ENCODE measurements around the gene PTPRE. TPM values are rescaled to one million over a fixed set of nuclear protein-coding genes. Genes with fewer than 3 reads are reported as not detected.

PTPRE gene
- polyA plus RNA-seq, 1 donor (not counting 4 experiments of a cell fraction or from before 2014, with no cell fraction given): 15.1 TPM

DNA sequence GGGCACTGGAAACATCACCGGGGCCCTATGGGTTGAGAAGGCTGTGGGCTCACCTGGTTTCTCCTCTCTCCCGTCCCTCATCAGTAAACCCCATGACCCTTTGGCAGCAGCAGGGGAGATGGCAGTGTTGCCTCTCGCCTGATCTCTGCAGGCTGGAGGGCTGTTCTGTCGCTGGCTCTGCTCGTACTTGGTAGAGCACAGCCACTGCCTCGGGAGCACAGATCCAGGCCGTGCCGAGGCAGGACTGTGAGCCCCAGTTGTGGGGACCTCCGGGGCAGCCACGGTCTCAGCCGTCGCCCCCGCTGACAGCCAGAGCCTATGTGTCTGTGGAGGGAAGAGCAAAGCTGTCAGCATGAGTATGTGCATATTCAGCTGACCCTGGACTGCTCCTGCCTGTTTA, 94.9 kb downstream of the PTPRE start:
- no peaks in the 10 kb centered on the region for H3K4me1 ChIP-seq (ENCODE audit: control insufficient read depth, extremely low read depth, insufficient read depth, low read length)
- TF ChIP-seq, protein P1, sequence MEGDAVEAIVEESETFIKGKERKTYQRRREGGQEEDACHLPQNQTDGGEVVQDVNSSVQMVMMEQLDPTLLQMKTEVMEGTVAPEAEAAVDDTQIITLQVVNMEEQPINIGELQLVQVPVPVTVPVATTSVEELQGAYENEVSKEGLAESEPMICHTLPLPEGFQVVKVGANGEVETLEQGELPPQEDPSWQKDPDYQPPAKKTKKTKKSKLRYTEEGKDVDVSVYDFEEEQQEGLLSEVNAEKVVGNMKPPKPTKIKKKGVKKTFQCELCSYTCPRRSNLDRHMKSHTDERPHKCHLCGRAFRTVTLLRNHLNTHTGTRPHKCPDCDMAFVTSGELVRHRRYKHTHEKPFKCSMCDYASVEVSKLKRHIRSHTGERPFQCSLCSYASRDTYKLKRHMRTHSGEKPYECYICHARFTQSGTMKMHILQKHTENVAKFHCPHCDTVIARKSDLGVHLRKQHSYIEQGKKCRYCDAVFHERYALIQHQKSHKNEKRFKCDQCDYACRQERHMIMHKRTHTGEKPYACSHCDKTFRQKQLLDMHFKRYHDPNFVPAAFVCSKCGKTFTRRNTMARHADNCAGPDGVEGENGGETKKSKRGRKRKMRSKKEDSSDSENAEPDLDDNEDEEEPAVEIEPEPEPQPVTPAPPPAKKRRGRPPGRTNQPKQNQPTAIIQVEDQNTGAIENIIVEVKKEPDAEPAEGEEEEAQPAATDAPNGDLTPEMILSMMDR (optimal IDR thresholded peaks at IDR 0.05 in 1 of 3, IDR thresholded peaks at IDR 0.05 in 1 of 3, conservative IDR thresholded peaks at IDR 0.05 in 1 of 3; ENCODE audit: extremely low read depth in 1 of 3, insufficient read depth in 2 of 3, low read length in 3 of 3): no peak
- TF ChIP-seq EZH2 (IDR thresholded peaks at IDR 0.05; ENCODE audit: low read length): no peak
- H3K4me2 ChIP-seq (ENCODE audit: control insufficient read depth, extremely low read depth, insufficient read depth, low read depth, low read length): no peak overlapping the region
- no peaks in the 10 kb centered on the region for H3K36me3 ChIP-seq (ENCODE audit: control insufficient read depth in 2 of 2, extremely low read depth in 1 of 2, insufficient read depth in 2 of 2, low read length in 2 of 2)
- dilution Hi-C loops (cut with MboI; ENCODE audit: extremely low pct_ligation_motif_present, low sequenced_read_pairs): no loop called here
- DNase-seq (ENCODE audit: low read depth, low spot score) (no peak), FAIRE-seq (no peak)
- no peaks in the 10 kb centered on the region for H3K79me2 ChIP-seq (ENCODE audit: control insufficient read depth, insufficient read depth, low read length)
- H2AFZ ChIP-seq (ENCODE audit: control insufficient read depth, low read length): no peak overlapping the region
- H3K27me3 ChIP-seq (ENCODE audit: control insufficient read depth, extremely low read depth, insufficient read depth, low read length): peaks cover 27% of the 10 kb centered on the region
- no peaks in the 10 kb centered on the region for H4K20me1 ChIP-seq (ENCODE audit: control insufficient read depth, extremely low read depth, insufficient read depth, low read length)
- H3K9me1 ChIP-seq (ENCODE audit: control insufficient read depth, extremely low read depth, insufficient read depth, low read length): no peaks in the 10 kb centered on the region
- no peaks in the 10 kb centered on the region for H3K9me3 ChIP-seq (ENCODE audit: control insufficient read depth, low read depth, low read length)
- no peak overlapping the region for H3K9ac ChIP-seq (ENCODE audit: control insufficient read depth, extremely low read depth, insufficient read depth, low read length)
- H3K4me3 ChIP-seq (ENCODE audit: control insufficient read depth in 2 of 3, extremely low read depth in 1 of 3, insufficient read depth in 2 of 3, low read depth in 1 of 3, low read length in 3 of 3): no peak overlapping the region
- no peak overlapping the region for H3K27ac ChIP-seq (ENCODE audit: control insufficient read depth, insufficient read depth, low read length)

DNA sequence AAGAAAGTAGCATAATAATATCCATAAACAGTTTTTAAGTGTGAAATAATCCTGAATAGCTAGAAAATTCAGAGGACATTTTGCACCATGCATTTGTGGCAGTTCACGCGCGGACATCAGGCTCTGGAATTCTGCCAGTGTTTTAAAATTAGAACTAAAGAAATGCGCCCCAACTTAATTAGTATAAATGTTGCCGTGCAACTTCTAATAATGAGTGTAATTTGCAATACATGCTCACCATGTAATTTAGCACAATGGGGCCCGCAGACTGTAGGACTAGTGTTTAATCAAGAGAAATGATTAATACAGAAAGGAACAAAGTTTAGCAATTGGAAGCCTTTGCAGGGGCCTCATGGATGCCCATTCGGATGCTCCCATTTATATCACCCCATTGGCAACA, 96.6 kb downstream of the PTPRE start:
- Histone ChIP-seq H3K4me1 (ENCODE audit: control insufficient read depth, extremely low read depth, insufficient read depth, low read length) (no peaks in the 10 kb centered on the region), H4K20me1 (ENCODE audit: control insufficient read depth, extremely low read depth, insufficient read depth, low read length) (no peaks in the 10 kb centered on the region), H2AFZ (ENCODE audit: control insufficient read depth, low read length) (no peak overlapping the region), H3K27ac (ENCODE audit: control insufficient read depth, insufficient read depth, low read length) (no peak overlapping the region), H3K27me3 (ENCODE audit: control insufficient read depth, extremely low read depth, insufficient read depth, low read length) (peaks cover 29% of the 10 kb centered on the region), H3K9ac (ENCODE audit: control insufficient read depth, extremely low read depth, insufficient read depth, low read length) (no peak overlapping the region), H3K79me2 (ENCODE audit: control insufficient read depth, insufficient read depth, low read length) (no peaks in the 10 kb centered on the region), H3K9me1 (ENCODE audit: control insufficient read depth, extremely low read depth, insufficient read depth, low read length) (no peaks in the 10 kb centered on the region), H3K36me3 (ENCODE audit: control insufficient read depth in 2 of 2, extremely low read depth in 1 of 2, insufficient read depth in 2 of 2, low read length in 2 of 2) (no peaks in the 10 kb centered on the region), H3K9me3 (ENCODE audit: control insufficient read depth, low read depth, low read length) (no peaks in the 10 kb centered on the region), H3K4me3 (ENCODE audit: control insufficient read depth in 2 of 3, extremely low read depth in 1 of 3, insufficient read depth in 2 of 3, low read depth in 1 of 3, low read length in 3 of 3) (no peak overlapping the region), H3K4me2 (ENCODE audit: control insufficient read depth, extremely low read depth, insufficient read depth, low read depth, low read length) (no peak overlapping the region)
- FAIRE-seq: no peak
- TF ChIP-seq, protein P1 (optimal IDR thresholded peaks at IDR 0.05 in 1 of 3, IDR thresholded peaks at IDR 0.05 in 1 of 3, conservative IDR thresholded peaks at IDR 0.05 in 1 of 3; ENCODE audit: extremely low read depth in 1 of 3, insufficient read depth in 2 of 3, low read length in 3 of 3): no peak
- TF ChIP-seq EZH2 (IDR thresholded peaks at IDR 0.05; ENCODE audit: low read length): no peak
- dilution Hi-C loops (cut with MboI; ENCODE audit: extremely low pct_ligation_motif_present, low sequenced_read_pairs): no loop called here
- no peak for DNase-seq (ENCODE audit: low read depth, low spot score)

All from keratinocyte (primary cell).